ENCODE data around the gene TMEM175.

Gene TMEM175

GRCh38 chr4:890036-890695 is 42.1 kb upstream of the TMEM175 start:
- H3K27ac ChIP-seq (ENCODE audit: low read length), result no peak overlapping the region
- no peak overlapping the region for H3K9ac ChIP-seq (ENCODE audit: low read length)
- H3K36me3 ChIP-seq (ENCODE audit: control insufficient read depth, low read depth, low read length), result peaks cover 5% of the 10 kb centered on the region
- no peaks in the 10 kb centered on the region for H3K27me3 ChIP-seq (ENCODE audit: control insufficient read depth, insufficient read depth, low read length)
- no peak overlapping the region for H3K4me3 ChIP-seq (ENCODE audit: low read length)
- H3K9me3 ChIP-seq (ENCODE audit: control insufficient read depth, low read depth, low read length), result no peaks in the 10 kb centered on the region
- H3K4me1 ChIP-seq (ENCODE audit: control insufficient read depth, low read depth, low read length), result no peaks in the 10 kb centered on the region

- no peaks in the 10 kb centered on the region for H3K9me3 ChIP-seq (ENCODE audit: control insufficient read depth, low read depth, low read length)
- H3K9ac ChIP-seq (ENCODE audit: low read length), result no peak overlapping the region
- no peak overlapping the region for H3K4me3 ChIP-seq (ENCODE audit: low read length)
- H3K4me1 ChIP-seq (ENCODE audit: control insufficient read depth, low read depth, low read length), result no peaks in the 10 kb centered on the region
- no peaks in the 10 kb centered on the region for H3K27me3 ChIP-seq (ENCODE audit: control insufficient read depth, insufficient read depth, low read length)
- H3K27ac ChIP-seq (ENCODE audit: low read length), result no peak overlapping the region
- H3K36me3 ChIP-seq (ENCODE audit: control insufficient read depth, low read depth, low read length), result peaks cover 8% of the 10 kb centered on the region
Observed at GRCh38 chr4:891747-892146, 40.5 kb upstream of the TMEM175 start.

GRCh38 chr4:892780-893179 is 39.5 kb upstream of the TMEM175 start:
- Histone ChIP-seq H3K4me1 (ENCODE audit: control insufficient read depth, low read depth, low read length) (no peaks in the 10 kb centered on the region), H3K27ac (ENCODE audit: low read length) (no peak overlapping the region), H3K27me3 (ENCODE audit: control insufficient read depth, insufficient read depth, low read length) (no peaks in the 10 kb centered on the region), H3K4me3 (ENCODE audit: low read length) (no peak overlapping the region), H3K9me3 (ENCODE audit: control insufficient read depth, low read depth, low read length) (no peaks in the 10 kb centered on the region), H3K36me3 (ENCODE audit: control insufficient read depth, low read depth, low read length) (peaks cover 8% of the 10 kb centered on the region), H3K9ac (ENCODE audit: low read length) (no peak overlapping the region)

GRCh38 chr4:893276-893994 is 38.8 kb upstream of the TMEM175 start:
- no peaks in the 10 kb centered on the region for H3K9me3 ChIP-seq (ENCODE audit: control insufficient read depth, low read depth, low read length)

GRCh38 chr4:893995-894705 is 38.1 kb upstream of the TMEM175 start:
- Histone ChIP-seq H3K9me3 (ENCODE audit: control insufficient read depth, low read depth, low read length) (no peaks in the 10 kb centered on the region), H3K9ac (ENCODE audit: low read length) (no peak overlapping the region), H3K27ac (ENCODE audit: low read length) (no peak overlapping the region), H3K36me3 (ENCODE audit: control insufficient read depth, low read depth, low read length) (peaks cover 5% of the 10 kb centered on the region), H3K4me1 (ENCODE audit: control insufficient read depth, low read depth, low read length) (no peaks in the 10 kb centered on the region), H3K4me3 (ENCODE audit: low read length) (no peak overlapping the region), H3K27me3 (ENCODE audit: control insufficient read depth, insufficient read depth, low read length) (no peaks in the 10 kb centered on the region)

More at GRCh38 chr4:893276-893994, 38.8 kb upstream of the TMEM175 start:
- Histone ChIP-seq H3K36me3 (ENCODE audit: control insufficient read depth, low read depth, low read length) (peaks cover 6% of the 10 kb centered on the region), H3K4me1 (ENCODE audit: control insufficient read depth, low read depth, low read length) (no peaks in the 10 kb centered on the region), H3K9ac (ENCODE audit: low read length) (no peak overlapping the region), H3K4me3 (ENCODE audit: low read length) (no peak overlapping the region), H3K27me3 (ENCODE audit: control insufficient read depth, insufficient read depth, low read length) (no peaks in the 10 kb centered on the region), H3K27ac (ENCODE audit: low read length) (no peak overlapping the region)

- no peak overlapping the region for H3K9ac ChIP-seq (ENCODE audit: low read length)
- peaks cover 5% of the 10 kb centered on the region for H3K36me3 ChIP-seq (ENCODE audit: control insufficient read depth, low read depth, low read length)
- H3K9me3 ChIP-seq (ENCODE audit: control insufficient read depth, low read depth, low read length), result no peaks in the 10 kb centered on the region
- no peaks in the 10 kb centered on the region for H3K27me3 ChIP-seq (ENCODE audit: control insufficient read depth, insufficient read depth, low read length)
- H3K4me3 ChIP-seq (ENCODE audit: low read length), result no peak overlapping the region
- no peak overlapping the region for H3K27ac ChIP-seq (ENCODE audit: low read length)
- H3K4me1 ChIP-seq (ENCODE audit: control insufficient read depth, low read depth, low read length), result no peaks in the 10 kb centered on the region
Observed at GRCh38 chr4:895596-895995, 36.7 kb upstream of the TMEM175 start.

- Histone ChIP-seq H3K4me3 (ENCODE audit: low read length) (no peak overlapping the region), H3K27me3 (ENCODE audit: control insufficient read depth, insufficient read depth, low read length) (no peaks in the 10 kb centered on the region), H3K27ac (ENCODE audit: low read length) (no peak overlapping the region), H3K9me3 (ENCODE audit: control insufficient read depth, low read depth, low read length) (no peaks in the 10 kb centered on the region), H3K36me3 (ENCODE audit: control insufficient read depth, low read depth, low read length) (peaks cover 5% of the 10 kb centered on the region), H3K9ac (ENCODE audit: low read length) (no peak overlapping the region), H3K4me1 (ENCODE audit: control insufficient read depth, low read depth, low read length) (no peaks in the 10 kb centered on the region)
Observed at GRCh38 chr4:896216-896615, 36.0 kb upstream of the TMEM175 start.

- H3K27ac ChIP-seq (ENCODE audit: low read length), result no peak overlapping the region
- no peak overlapping the region for H3K9ac ChIP-seq (ENCODE audit: low read length)
- no peaks in the 10 kb centered on the region for H3K4me1 ChIP-seq (ENCODE audit: control insufficient read depth, low read depth, low read length)
- H3K36me3 ChIP-seq (ENCODE audit: control insufficient read depth, low read depth, low read length), result peaks cover 5% of the 10 kb centered on the region
- H3K4me3 ChIP-seq (ENCODE audit: low read length), result no peak overlapping the region
- H3K27me3 ChIP-seq (ENCODE audit: control insufficient read depth, insufficient read depth, low read length), result no peaks in the 10 kb centered on the region
- no peaks in the 10 kb centered on the region for H3K9me3 ChIP-seq (ENCODE audit: control insufficient read depth, low read depth, low read length)
Observed at GRCh38 chr4:896630-897029, 35.6 kb upstream of the TMEM175 start.

GRCh38 chr4:898123-898522 is 34.1 kb upstream of the TMEM175 start:
- Histone ChIP-seq H3K27me3 (ENCODE audit: control insufficient read depth, insufficient read depth, low read length) (no peaks in the 10 kb centered on the region), H3K36me3 (ENCODE audit: control insufficient read depth, low read depth, low read length) (peaks cover 5% of the 10 kb centered on the region), H3K4me3 (ENCODE audit: low read length) (no peak overlapping the region), H3K27ac (ENCODE audit: low read length) (no peak overlapping the region), H3K9me3 (ENCODE audit: control insufficient read depth, low read depth, low read length) (no peaks in the 10 kb centered on the region), H3K9ac (ENCODE audit: low read length) (no peak overlapping the region), H3K4me1 (ENCODE audit: control insufficient read depth, low read depth, low read length) (no peaks in the 10 kb centered on the region)

GRCh38 chr4:898869-899555 is 33.2 kb upstream of the TMEM175 start:
- Histone ChIP-seq H3K36me3 (ENCODE audit: control insufficient read depth, low read depth, low read length) (peaks cover 2% of the 10 kb centered on the region), H3K27me3 (ENCODE audit: control insufficient read depth, insufficient read depth, low read length) (no peaks in the 10 kb centered on the region), H3K4me1 (ENCODE audit: control insufficient read depth, low read depth, low read length) (no peaks in the 10 kb centered on the region), H3K27ac (ENCODE audit: low read length) (no peak overlapping the region), H3K9me3 (ENCODE audit: control insufficient read depth, low read depth, low read length) (no peaks in the 10 kb centered on the region), H3K9ac (ENCODE audit: low read length) (no peak overlapping the region), H3K4me3 (ENCODE audit: low read length) (no peak overlapping the region)

GRCh38 chr4:899556-899906 is 32.7 kb upstream of the TMEM175 start:
- H3K36me3 ChIP-seq (ENCODE audit: control insufficient read depth, low read depth, low read length), result peaks cover 2% of the 10 kb centered on the region
- H3K27me3 ChIP-seq (ENCODE audit: control insufficient read depth, insufficient read depth, low read length), result no peaks in the 10 kb centered on the region
- H3K9ac ChIP-seq (ENCODE audit: low read length), result no peak overlapping the region
- H3K9me3 ChIP-seq (ENCODE audit: control insufficient read depth, low read depth, low read length), result no peaks in the 10 kb centered on the region
- no peaks in the 10 kb centered on the region for H3K4me1 ChIP-seq (ENCODE audit: control insufficient read depth, low read depth, low read length)
- no peak overlapping the region for H3K27ac ChIP-seq (ENCODE audit: low read length)
- H3K4me3 ChIP-seq (ENCODE audit: low read length), result no peak overlapping the region

Data from iPS-18a (cell line).